Epithelial cell of esophagus (primary cell): Measurements from ENCODE around the gene SECISBP2.
"Not testable (repeated sequence)": the region's sequence is repeated elsewhere in the genome, so short reads cannot be mapped to it uniquely, and the experiment has no call there.

ENCODE experiments used
- DNase-seq: peaks from one replicate; pipeline ENCODE4 v3.0.0; 2010; ENCODE audit warnings: low read depth
- H3K4me3 ChIP-seq: 2 replicates; pipeline ENCODE4 v1.5.1; 2011; ENCODE audit warnings: mild to moderate bottlenecking, low read length, control low read depth
- CTCF ChIP-seq: IDR thresholded peaks from 2 replicates; pipeline ENCODE4 v1.5.1; 2011; ENCODE audit warnings: low read depth, mild to moderate bottlenecking, low read length, control low read depth, inconsistent platforms; ENCODE audit not compliant: insufficient read depth; ENCODE audit errors: missing control alignments

SECISBP2 gene

GRCh38 chr9:89278551-89278950, 39.7 kb upstream of the SECISBP2 start:
- peak; percentile 35 for DNase-seq
- no peak for TF ChIP-seq CTCF
- H3K4me3 ChIP-seq = no peak overlapping the region

- peak; percentile 64 for TF ChIP-seq CTCF
- DNase-seq = peak; percentile 59
- H3K4me3 ChIP-seq = no peak overlapping the region
Measured at GRCh38 chr9:89278997-89279739, 39.1 kb upstream of the SECISBP2 start.

- DNase-seq = no peak
- no peak for TF ChIP-seq CTCF
- no peak overlapping the region for H3K4me3 ChIP-seq
Measured at GRCh38 chr9:89281106-89281505, 37.2 kb upstream of the SECISBP2 start.

- H3K4me3 ChIP-seq, DNase-seq: not testable (repeated sequence)
Measured at GRCh38 chr9:89282248-89282968, 35.9 kb upstream of the SECISBP2 start.

- TF ChIP-seq CTCF = no peak
- no peak for DNase-seq
- H3K4me3 ChIP-seq = no peak overlapping the region
Measured at GRCh38 chr9:89284076-89284475, 34.2 kb upstream of the SECISBP2 start.

- no peak for TF ChIP-seq CTCF
- DNase-seq = no peak
- H3K4me3 ChIP-seq = no peak overlapping the region
Measured at GRCh38 chr9:89291741-89292140, 26.6 kb upstream of the SECISBP2 start.

GRCh38 chr9:89293014-89293413, 25.3 kb upstream of the SECISBP2 start:
- H3K4me3 ChIP-seq = no peak overlapping the region
- no peak for TF ChIP-seq CTCF
- DNase-seq = no peak
